H1 (cell line): ENCODE data around the gene LYPD6B. TPM values are rescaled to one million over a fixed set of nuclear protein-coding genes. Genes with fewer than 3 reads are reported as not detected.

Source experiments
- CTCF ChIA-PET: fragments of 300-600 bp; sonication (Branson Sonifier 250); formaldehyde crosslinking; loops from one replicate; lab custom pipeline; 2021; ENCODE audit not compliant: partially characterized antibody; lab: Charles Lee
- POLR2A ChIA-PET: fragments of 300-600 bp; sonication (Branson Sonifier 250); formaldehyde crosslinking; loops from one replicate; lab custom pipeline; 2021; ENCODE audit warnings: inconsistent platforms; ENCODE audit not compliant: partially characterized antibody; lab: Charles Lee
- DNase-seq, 2 experiments: peaks; one replicate each; pipeline versions ENCODE4 v3.0.0 to v3.0.0-alpha.2; 2010 to 2022; ENCODE audit warnings: low spot score in 2 of 2, low read depth in 1 of 2, mixed read lengths in 1 of 2
- FAIRE-seq: peaks from 2 replicates; lab custom pipeline; 2011; peaks lifted over from hg19 to GRCh38; lab: Jason Lieb, UNC
- H2AFZ ChIP-seq: 2 replicates; pipeline ENCODE4 v1.8.1; 2012; ENCODE audit warnings: low read length, inconsistent platforms
- H2AK5ac ChIP-seq: 2 replicates; pipeline ENCODE4 v1.6.1; 2013; ENCODE audit warnings: low read depth, low read length
- H2BK120ac ChIP-seq: replicated peaks from 2 replicates; pipeline ENCODE3; 2013; ENCODE audit warnings: low read depth, low read length, inconsistent platforms
- H2BK12ac ChIP-seq: 2 replicates; pipeline ENCODE4 v1.6.1; 2013; ENCODE audit warnings: low read depth, low read length
- H2BK15ac ChIP-seq: 2 replicates; pipeline ENCODE4 v1.6.1; 2013; ENCODE audit warnings: low read length
- H2BK20ac ChIP-seq: 2 replicates; pipeline ENCODE4 v1.6.1; 2013; ENCODE audit warnings: low read length
- H2BK5ac ChIP-seq: 2 replicates; pipeline ENCODE4 v1.6.1; 2013; ENCODE audit warnings: low read depth, low read length
- H3K14ac ChIP-seq: 2 replicates; pipeline ENCODE4 v1.6.1; 2013; ENCODE audit warnings: inconsistent platforms; ENCODE audit not compliant: insufficient read length
- H3K18ac ChIP-seq: 2 replicates; pipeline ENCODE4 v1.6.1; 2013; ENCODE audit warnings: low read length; ENCODE audit errors: extremely low read depth
- H3K23ac ChIP-seq: 2 replicates; pipeline ENCODE4 v1.6.1; 2013; ENCODE audit warnings: inconsistent platforms; ENCODE audit not compliant: insufficient read length
- H3K23me2 ChIP-seq: 2 replicates; pipeline ENCODE4 v1.6.1; 2013; ENCODE audit warnings: low read depth, low read length
- H3K27ac ChIP-seq: 2 replicates; pipeline ENCODE4 v1.6.1; 2011; ENCODE audit warnings: low read depth, low read length, inconsistent platforms
- H3K27me3 ChIP-seq, 4 experiments: replicated peaks in 1 of 4; 1 replicate in 1 of 4; 2 replicates in 3 of 4; pipeline versions ENCODE4 v1.6.1 to v1.8.1; 2011 to 2013; ENCODE audit warnings: low read length in 3 of 4, mild to moderate bottlenecking in 3 of 4, inconsistent platforms in 2 of 4, mixed read lengths in 2 of 4, moderate library complexity in 1 of 4; ENCODE audit not compliant: control insufficient read depth in 3 of 4, insufficient read depth in 3 of 4; ENCODE audit errors: extremely low read depth in 1 of 4
- H3K36me3 ChIP-seq, 4 experiments: 2 replicates each; pipeline versions ENCODE4 v1.6.1 to v1.8.1; 2011 to 2013; ENCODE audit warnings: mild to moderate bottlenecking in 4 of 4, low read length in 3 of 4, moderate library complexity in 2 of 4, control low read depth in 1 of 4, inconsistent platforms in 1 of 4; ENCODE audit not compliant: insufficient read depth in 4 of 4, control insufficient read depth in 2 of 4
- H3K4ac ChIP-seq: replicated peaks from 2 replicates; pipeline ENCODE3; 2013; ENCODE audit warnings: low read length, low read depth, mixed read lengths, inconsistent platforms; ENCODE audit not compliant: insufficient read length
- H3K4me1 ChIP-seq, 4 experiments: replicated peaks in 1 of 4; 1 replicate in 1 of 4; 2 replicates in 3 of 4; pipeline versions ENCODE4 v1.6.1 to v1.8.1; 2011 to 2013; ENCODE audit warnings: low read length in 3 of 4, inconsistent platforms in 2 of 4, mixed read lengths in 1 of 4; ENCODE audit not compliant: insufficient read depth in 4 of 4, control insufficient read depth in 3 of 4
- H3K4me2 ChIP-seq, 2 experiments: 2 replicates each; pipeline versions ENCODE4 v1.6.1 to v1.8.1; 2011 to 2013; ENCODE audit warnings: low read depth in 2 of 2, low read length in 2 of 2, control low read depth in 1 of 2, inconsistent platforms in 1 of 2, mild to moderate bottlenecking in 1 of 2; ENCODE audit not compliant: insufficient read depth in 1 of 2
- H3K4me3 ChIP-seq, 4 experiments: fragments of 200-600, 300-600 bp in 1 of 4; sonication (generic), shearing (Covaris generic), sonication (Bioruptor Twin) in 1 of 4; 2 replicates each; pipeline versions ENCODE4 v1.5.1 to v1.8.1; 2011 to 2016; ENCODE audit warnings: low read length in 4 of 4, low read depth in 3 of 4, control low read depth in 2 of 4, inconsistent platforms in 2 of 4, mild to moderate bottlenecking in 2 of 4, mixed read lengths in 1 of 4, moderate library complexity in 1 of 4; ENCODE audit not compliant: insufficient read depth in 2 of 4; ENCODE audit errors: extremely low read depth in 1 of 4
- H3K56ac ChIP-seq: replicated peaks from 2 replicates; pipeline ENCODE3; 2013; ENCODE audit warnings: low read depth, mild to moderate bottlenecking, mixed read lengths, low read length, inconsistent platforms; ENCODE audit not compliant: insufficient read length
- H3K79me1 ChIP-seq: 2 replicates; pipeline ENCODE4 v1.6.1; 2013; ENCODE audit warnings: low read depth, low read length, control low read depth
- H3K79me2 ChIP-seq, 2 experiments: 2 replicates each; pipeline versions ENCODE4 v1.6.1 to v1.8.1; 2012 to 2013; ENCODE audit warnings: low read length in 2 of 2, mild to moderate bottlenecking in 2 of 2, inconsistent platforms in 1 of 2; ENCODE audit not compliant: insufficient read depth in 2 of 2, control insufficient read depth in 1 of 2
- H3K9ac ChIP-seq, 4 experiments: replicated peaks in 1 of 4; 1 replicate in 1 of 4; 2 replicates in 3 of 4; pipeline versions ENCODE4 v1.6.1 to v1.8.1; 2011 to 2013; ENCODE audit warnings: low read depth in 3 of 4, low read length in 3 of 4, control low read depth in 2 of 4, mild to moderate bottlenecking in 2 of 4, moderate library complexity in 2 of 4, inconsistent platforms in 1 of 4; ENCODE audit errors: extremely low read depth in 1 of 4
- H3K9me3 ChIP-seq, 2 experiments: 2 replicates each; pipeline versions ENCODE4 v1.6.1 to v1.8.1; 2012 to 2013; ENCODE audit warnings: mild to moderate bottlenecking in 2 of 2, moderate library complexity in 2 of 2, control low read depth in 1 of 2, inconsistent platforms in 1 of 2, low read depth in 1 of 2, low read length in 1 of 2, mixed read lengths in 1 of 2; ENCODE audit not compliant: insufficient read depth in 2 of 2
- H4K20me1 ChIP-seq, 2 experiments: replicated peaks in 1 of 2; 2 replicates each; pipeline versions ENCODE3 to v1.8.1; 2011 to 2013; ENCODE audit warnings: inconsistent platforms in 2 of 2, low read length in 2 of 2, mild to moderate bottlenecking in 1 of 2; ENCODE audit not compliant: insufficient read depth in 2 of 2, control insufficient read depth in 1 of 2
- H4K5ac ChIP-seq: 2 replicates; pipeline ENCODE4 v1.6.1; 2013; ENCODE audit warnings: low read length, low read depth, mixed read lengths, inconsistent platforms; ENCODE audit not compliant: insufficient read length
- H4K8ac ChIP-seq: 2 replicates; pipeline ENCODE4 v1.8.0; 2013; ENCODE audit warnings: mild to moderate bottlenecking, moderate library complexity, low read length, inconsistent platforms; ENCODE audit not compliant: insufficient read depth; ENCODE audit errors: extremely low read depth
- H4K91ac ChIP-seq: replicated peaks from 2 replicates; pipeline ENCODE3; 2013; ENCODE audit warnings: low read length, mixed read lengths, inconsistent platforms; ENCODE audit not compliant: insufficient read length
- ASH2L ChIP-seq: fragments of 200-600, 300-600 bp; sonication (generic); IDR thresholded peaks from one replicate; pipeline ENCODE4 v1.7.1; 2017; ENCODE audit warnings: low read length
- CHD1 ChIP-seq: IDR thresholded peaks from 2 replicates; pipeline ENCODE4 v1.6.1; 2012; ENCODE audit warnings: low read depth, low read length, improper control_type of control experiment
- GABPA ChIP-seq: IDR thresholded peaks from 2 replicates; pipeline ENCODE4 v1.6.1; 2011; ENCODE audit warnings: mild to moderate bottlenecking, low read length, moderate library complexity, borderline replicate concordance; ENCODE audit not compliant: insufficient read depth
- KDM4A ChIP-seq: IDR thresholded peaks from one replicate; pipeline ENCODE4 v1.7.1; 2012; ENCODE audit warnings: low read depth, mild to moderate bottlenecking, moderate library complexity, low read length, inconsistent platforms; ENCODE audit not compliant: severe bottlenecking
- POLR2A ChIP-seq, 2 experiments: IDR thresholded peaks; 1 replicate in 1 of 2; 2 replicates in 1 of 2; pipeline ENCODE4 v1.6.1; 2011; ENCODE audit warnings: low read depth in 2 of 2, low read length in 2 of 2, mild to moderate bottlenecking in 2 of 2; ENCODE audit errors: control extremely low read depth in 1 of 2
- RFX5 ChIP-seq: IDR thresholded peaks from 2 replicates; pipeline ENCODE4 v1.6.1; 2011; ENCODE audit warnings: low read depth, low read length, improper control_type of control experiment, borderline replicate concordance
- SIX5 ChIP-seq: IDR thresholded peaks from 2 replicates; pipeline ENCODE4 v1.6.1; 2011; ENCODE audit warnings: mild to moderate bottlenecking, low read depth, low read length
- SRF ChIP-seq: IDR thresholded peaks from 2 replicates; pipeline ENCODE4 v1.6.1; 2011; ENCODE audit warnings: mild to moderate bottlenecking, low read depth, low read length, moderate library complexity
- TAF1 ChIP-seq: IDR thresholded peaks from 2 replicates; pipeline ENCODE4 v1.6.1; 2011; ENCODE audit warnings: mild to moderate bottlenecking, low read depth, low read length
- WGBS, 2 experiments: shearing (Covaris generic) in 1 of 2; methylation state at CpG; one replicate each; pipeline versions ENCODE4 v1.1.6 to v1.1.7; 2013 to 2015; ENCODE audit warnings: low lambda C conversion rate in 2 of 2, mixed read lengths in 2 of 2, inconsistent platforms in 1 of 2, low coverage in 1 of 2, missing lambda C conversion rate in 1 of 2; ENCODE audit not compliant: insufficient replicate concordance in 2 of 2, insufficient coverage in 1 of 2, insufficient read length in 1 of 2; ENCODE audit errors: extremely low coverage in 1 of 2, missing lambda C conversion rate in 1 of 2; 5-methylcytosine and 5-hydroxymethylcytosine counted together
- polyA plus RNA-seq, 7 experiments: library from polyadenylated mRNA; depleted of rRNA in 3 of 7; stranded (reverse) in 5 of 7; unstranded in 2 of 7; fragments of >200 nt in 5 of 7; fragments of 200-250 nt in 2 of 7; gene quantifications; 1 replicate in 5 of 7; 2 replicates in 1 of 7; 4 replicates in 1 of 7; pipeline versions ENCODE4 v1.2.1 to v1.2.3, GENCODE V29; 2011 to 2013; ENCODE audit warnings: missing spikeins in 2 of 7, mixed read lengths in 2 of 7
- total RNA-seq: library from RNA; stranded (reverse); fragmentation: NEBNext Ultra II Directional; extraction: Animal tissue kit (Norgen Biotek cat#: 25700); gene quantifications from 2 replicates; pipeline ENCODE4 v1.2.1, GENCODE V29; 2021

Gene LYPD6B
- total and polyA plus RNA-seq, 2 of the 8 experiments (the other 6 are each of a cell fraction or from before 2014, with no cell fraction given): 2.2 to 3.5 TPM

GRCh38 chr2:149015501-149015900, 23.0 kb upstream of the LYPD6B start:
- Histone ChIP-seq H3K18ac (no peak overlapping the region), H2BK120ac (no peak overlapping the region), H2BK12ac (no peak overlapping the region), H3K23me2 (no peaks in the 10 kb centered on the region), H3K79me1 (no peaks in the 10 kb centered on the region; the same call in 1 of the 2 replicates), H3K4me2 (no peak overlapping the region), H2AFZ (no peak overlapping the region), H3K79me2 (no peaks in the 10 kb centered on the region), H3K23ac (no peak overlapping the region)
- DNase-seq (no peak), FAIRE-seq (no peak)
- TF ChIP-seq RFX5: no peak
- TF ChIP-seq POLR2A (IDR thresholded peaks at IDR 0.05; ENCODE audit: control extremely low read depth in 1 of 2, low read depth in 2 of 2, low read length in 2 of 2): no peak
- TF ChIP-seq ASH2L: no peak
- no peak for TF ChIP-seq SRF
- no peak for TF ChIP-seq CHD1
- no peak for TF ChIP-seq SIX5
- no peak for TF ChIP-seq KDM4A
- no peak for TF ChIP-seq GABPA
- TF ChIP-seq TAF1: no peak
- TF ChIP-seq, all 59 proteins: peak for 0
- Histone ChIP-seq H3K14ac (no peak overlapping the region), H4K91ac (no peak overlapping the region), H3K4me1 (peaks cover 0 to 2% (median 1%) of the 10 kb centered on the region in 4 experiments; a peak in 1 of 7 replicates), H3K4me3 (no peak overlapping the region), H2BK5ac (no peak overlapping the region), H3K27me3 (no peaks in the 10 kb centered on the region), H4K5ac (no peak overlapping the region), H2BK15ac (no peak overlapping the region), H3K27ac (no peak overlapping the region), H2BK20ac (no peak overlapping the region), H3K56ac (no peak overlapping the region), H3K9me3 (no peaks in the 10 kb centered on the region), H4K8ac (no peak overlapping the region), H3K4ac (no peak overlapping the region), H4K20me1 (no peaks in the 10 kb centered on the region), H3K36me3 (peaks cover 8 to 38% (median 11%) of the 10 kb centered on the region in 4 experiments), H2AK5ac (no peak overlapping the region), H3K9ac (no peak overlapping the region)
- WGBS, 2 experiments: 94% methylated on average over 1 of the region's 1 CpG; no CpG with 5 or more reads in 1 of the 2 experiments
- CTCF ChIA-PET: interaction anchor here (0.8 to 14.6 kb wide), 8 partner anchors 16 to 554 kb away, joined by 3 to 277 read pairs (median 5); partner anchors contain the start of gene LYPD6B
- POLR2A ChIA-PET: no interaction called here
